Measurements from ENCODE around the gene SUMO2. TPM values are rescaled to one million over a fixed set of nuclear protein-coding genes. Genes with fewer than 3 reads are reported as not detected.

Gene SUMO2
- total and polyA plus RNA-seq, 10 of the 15 experiments (the other 5 are each of a cell fraction or from before 2014, with no cell fraction given) = 163 to 803 (median 555) TPM

DNA sequence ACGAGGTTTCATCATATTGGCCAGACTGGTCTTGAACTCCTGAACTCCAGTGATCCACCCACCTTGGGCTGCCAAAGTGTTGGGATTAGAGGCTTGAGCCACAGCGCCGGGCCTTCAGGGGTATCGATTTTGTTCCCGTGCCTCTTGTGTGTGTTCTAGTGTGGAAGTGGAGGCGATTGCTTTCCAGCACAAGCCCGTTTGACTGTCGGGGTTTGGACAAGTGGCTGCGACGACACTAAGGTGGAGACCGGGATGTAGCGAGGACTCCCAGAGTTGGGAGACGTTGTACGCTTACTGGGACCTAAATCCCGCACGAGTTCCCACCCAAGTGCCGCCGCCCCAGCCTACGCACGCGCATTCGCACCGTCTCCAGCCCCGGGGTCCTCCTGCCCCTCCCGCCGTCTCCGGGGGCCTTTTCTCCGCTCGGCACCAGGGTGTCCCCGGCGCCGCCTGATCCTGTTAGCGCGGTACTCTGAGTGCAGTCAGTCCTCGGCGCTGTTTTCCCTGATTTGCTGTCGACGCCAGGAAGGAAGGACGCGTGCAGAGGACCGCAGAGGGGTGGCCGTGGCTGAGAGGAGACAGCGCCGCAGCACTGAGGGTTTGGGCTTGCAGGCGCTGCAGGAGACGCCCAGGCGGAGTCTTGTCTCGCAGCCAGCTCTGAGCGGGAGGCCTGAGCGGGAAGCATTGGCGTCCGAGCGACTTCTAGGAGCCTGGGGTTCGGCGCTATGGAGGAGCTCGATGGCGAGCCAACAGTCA, 22.5 kb upstream of the SUMO2 start, which contains the start of gene NUP85:
Gene NUP85 (plus strand): TSS at position 643 of the 756 bp plus-strand sequence. CDS start 83 bp downstream, at position 726.
- ATAC-seq (peak; percentile 91), FAIRE-seq (peak; percentile 80), DNase-seq (ENCODE audit: low read depth, low spot score) (peak; percentile 66)
- peak within 1 kb of the TSS; percentile 99 for H2AFZ ChIP-seq (ENCODE audit: control insufficient read depth, low read depth, low read length)
- H4K20me1 ChIP-seq (ENCODE audit: control insufficient read depth, insufficient read depth) = no peaks in the 10 kb centered on the region
- SMC1A ChIA-PET (ENCODE audit: uncharacterized antibody, unreplicated experiment) = interaction anchor here (0.7 to 7.0 kb wide), 15 partner anchors 22 to 244 kb away, joined by 3 to 74 read pairs (median 4); partner anchors contain the start of genes GGA3 and MRPL58
- 0% methylated on average over 53 of the region's 57 CpGs for WGBS (ENCODE audit: insufficient coverage, insufficient replicate concordance, low lambda C conversion rate, missing lambda C conversion rate)
- no peaks in the 10 kb centered on the region for H3K36me3 ChIP-seq (ENCODE audit: control insufficient read depth in 2 of 2, insufficient read depth in 2 of 2, low read length in 1 of 2)
- peak within 1 kb of the TSS; percentile 98 for H3K27ac ChIP-seq (ENCODE audit: control insufficient read depth, insufficient read depth)
- peaks cover 37% of the 10 kb centered on the region for H3K79me2 ChIP-seq (ENCODE audit: control insufficient read depth, insufficient read depth, low read length)
- H3K4me2 ChIP-seq (ENCODE audit: control insufficient read depth, insufficient read depth) = peak within 1 kb of the TSS; percentile 78
- CTCF ChIA-PET = interaction anchor here (0.8 to 12.2 kb wide), 10 partner anchors 15 to 243 kb away, joined by 3 to 293 read pairs (median 7); partner anchors contain the start of genes ARMC7 and NT5C
- H3K4me3 ChIP-seq = peak within 1 kb of the TSS; percentile 77
- POLR2A ChIA-PET = interaction anchor here (0.6 to 1.4 kb wide), 12 partner anchors 9 to 244 kb away, joined by 3 to 7 read pairs (median 3); partner anchors contain the start of gene SLC25A19
- no peaks in the 10 kb centered on the region for H3K27me3 ChIP-seq (replicated peaks in 1 of 2; ENCODE audit: control insufficient read depth in 2 of 2, insufficient read depth in 2 of 2, low read length in 1 of 2)
- no peaks in the 10 kb centered on the region for H3K9me3 ChIP-seq (replicated peaks; ENCODE audit: control insufficient read depth, insufficient read depth, low read length)
- RAD21 ChIA-PET (ENCODE audit: unreplicated experiment) = interaction anchor here (0.6 to 10.4 kb wide), 12 partner anchors 33 to 339 kb away, joined by 3 to 131 read pairs (median 4); partner anchors contain the start of genes CDR2L, GRB2, MIF4GD and SLC25A19
- intact Hi-C loops (cut with micrococcal nuclease; ENCODE audit: unreplicated experiment) (no loop called here), in situ Hi-C loops (cut with MboI) (no loop called here)
- H3K4me1 ChIP-seq (ENCODE audit: control insufficient read depth, insufficient read depth, low read length) = no peaks in the 10 kb centered on the region; the same call in 1 of the 2 replicates
- no TSS peak for BruUV-seq (replicated peaks)
- H3K9ac ChIP-seq (ENCODE audit: control insufficient read depth, insufficient read depth, low read length) = peak within 1 kb of the TSS; percentile 89
- TF ChIP-seq ZNF207 (IDR thresholded peaks at IDR 0.05; ENCODE audit: borderline replicate concordance) = peak; percentile 97
- TF ChIP-seq SMAD1 (IDR thresholded peaks at IDR 0.05; ENCODE audit: low read depth, partially characterized antibody) = no peak
- peak; percentile 95 for TF ChIP-seq NBN (IDR thresholded peaks at IDR 0.05)
- TF ChIP-seq NRF1 (conservative IDR thresholded peaks at IDR 0.05; ENCODE audit: low read depth, low read length) = peak; percentile 67
- no peak for TF ChIP-seq BRCA1 (IDR thresholded peaks at IDR 0.05; ENCODE audit: low read depth, low read length)
- TF ChIP-seq STAT3 (IDR thresholded peaks at IDR 0.05; ENCODE audit: low read depth, low read length) = no peak
- TF ChIP-seq CREM (IDR thresholded peaks at IDR 0.05; ENCODE audit: low read depth) = no peak; the same call in 1 of the 2 replicates
- TF ChIP-seq NFXL1 (IDR thresholded peaks at IDR 0.05; ENCODE audit: borderline replicate concordance) = no peak
- no peak for TF ChIP-seq BMI1 (IDR thresholded peaks at IDR 0.05; ENCODE audit: borderline replicate concordance)
- peak; percentile 91 for TF ChIP-seq MAX (IDR thresholded peaks at IDR 0.05; ENCODE audit: low read depth, low read length)
- TF ChIP-seq, protein P1, sequence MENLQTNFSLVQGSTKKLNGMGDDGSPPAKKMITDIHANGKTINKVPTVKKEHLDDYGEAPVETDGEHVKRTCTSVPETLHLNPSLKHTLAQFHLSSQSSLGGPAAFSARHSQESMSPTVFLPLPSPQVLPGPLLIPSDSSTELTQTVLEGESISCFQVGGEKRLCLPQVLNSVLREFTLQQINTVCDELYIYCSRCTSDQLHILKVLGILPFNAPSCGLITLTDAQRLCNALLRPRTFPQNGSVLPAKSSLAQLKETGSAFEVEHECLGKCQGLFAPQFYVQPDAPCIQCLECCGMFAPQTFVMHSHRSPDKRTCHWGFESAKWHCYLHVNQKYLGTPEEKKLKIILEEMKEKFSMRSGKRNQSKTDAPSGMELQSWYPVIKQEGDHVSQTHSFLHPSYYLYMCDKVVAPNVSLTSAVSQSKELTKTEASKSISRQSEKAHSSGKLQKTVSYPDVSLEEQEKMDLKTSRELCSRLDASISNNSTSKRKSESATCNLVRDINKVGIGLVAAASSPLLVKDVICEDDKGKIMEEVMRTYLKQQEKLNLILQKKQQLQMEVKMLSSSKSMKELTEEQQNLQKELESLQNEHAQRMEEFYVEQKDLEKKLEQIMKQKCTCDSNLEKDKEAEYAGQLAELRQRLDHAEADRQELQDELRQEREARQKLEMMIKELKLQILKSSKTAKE (IDR thresholded peaks at IDR 0.05; ENCODE audit: low read depth, poor library complexity, severe bottlenecking) = peak; percentile 70
- TF ChIP-seq STAT1 (conservative IDR thresholded peaks at IDR 0.05) = peak; percentile 97
- TF ChIP-seq, protein P2, sequence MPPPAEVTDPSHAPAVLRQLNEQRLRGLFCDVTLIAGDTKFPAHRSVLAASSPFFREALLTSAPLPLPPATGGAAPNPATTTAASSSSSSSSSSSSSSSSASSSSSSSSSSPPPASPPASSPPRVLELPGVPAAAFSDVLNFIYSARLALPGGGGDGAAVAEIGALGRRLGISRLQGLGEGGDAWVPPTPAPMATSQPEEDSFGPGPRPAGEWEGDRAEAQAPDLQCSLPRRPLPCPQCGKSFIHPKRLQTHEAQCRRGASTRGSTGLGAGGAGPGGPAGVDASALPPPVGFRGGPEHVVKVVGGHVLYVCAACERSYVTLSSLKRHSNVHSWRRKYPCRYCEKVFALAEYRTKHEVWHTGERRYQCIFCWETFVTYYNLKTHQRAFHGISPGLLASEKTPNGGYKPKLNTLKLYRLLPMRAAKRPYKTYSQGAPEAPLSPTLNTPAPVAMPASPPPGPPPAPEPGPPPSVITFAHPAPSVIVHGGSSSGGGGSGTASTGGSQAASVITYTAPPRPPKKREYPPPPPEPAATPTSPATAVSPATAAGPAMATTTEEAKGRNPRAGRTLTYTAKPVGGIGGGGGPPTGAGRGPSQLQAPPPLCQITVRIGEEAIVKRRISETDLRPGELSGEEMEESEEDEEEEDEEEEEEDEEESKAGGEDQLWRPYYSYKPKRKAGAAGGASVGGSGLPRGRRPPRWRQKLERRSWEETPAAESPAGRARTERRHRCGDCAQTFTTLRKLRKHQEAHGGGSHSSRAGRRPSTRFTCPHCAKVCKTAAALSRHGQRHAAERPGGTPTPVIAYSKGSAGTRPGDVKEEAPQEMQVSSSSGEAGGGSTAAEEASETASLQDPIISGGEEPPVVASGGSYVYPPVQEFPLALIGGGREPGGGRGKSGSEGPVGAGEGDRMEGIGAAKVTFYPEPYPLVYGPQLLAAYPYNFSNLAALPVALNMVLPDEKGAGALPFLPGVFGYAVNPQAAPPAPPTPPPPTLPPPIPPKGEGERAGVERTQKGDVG (CRISPR knock-in tag; IDR thresholded peaks at IDR 0.05) = no peak
- TF ChIP-seq USF1 (IDR thresholded peaks at IDR 0.05; ENCODE audit: borderline replicate concordance, extremely low read length, insufficient read depth, low read depth, low read length) = no peak
- no peak for TF ChIP-seq SPI1 (IDR thresholded peaks at IDR 0.05; ENCODE audit: borderline replicate concordance, insufficient read depth, low read depth, low read length)
- no peak for TF ChIP-seq HDAC2 (IDR thresholded peaks at IDR 0.05)
